Measurements from ENCODE around the gene VSTM2B. TPM values are rescaled to one million over a fixed set of nuclear protein-coding genes. Genes with fewer than 3 reads are reported as not detected.

The VSTM2B gene
- total RNA-seq, 4 donors from 2014 or later, result not detected

- Histone ChIP-seq H3K4me1 (no peaks in the 10 kb centered on the region), H3K27me3 (no peaks in the 10 kb centered on the region)
- intact Hi-C loops (cut with DNase I; ENCODE audit: low total_unique reads), result no loop called here
These were observed 37.8 kb downstream of the VSTM2B start for GRCh38 chr19:29563486-29564101.

GRCh38 chr19:29564574-29565005 lies 38.8 kb downstream of the VSTM2B start:
- Histone ChIP-seq H3K27me3 (no peaks in the 10 kb centered on the region), H3K9me3 (peaks cover 0 to 4% of the 10 kb centered on the region in 2 donors), H3K27ac (no peak overlapping the region), H3K4me3 (no peak overlapping the region), H3K4me1 (no peaks in the 10 kb centered on the region), H3K36me3 (no peaks in the 10 kb centered on the region)
- no peak for TF ChIP-seq POLR2A (IDR thresholded peaks at IDR 0.05)
- no peak for TF ChIP-seq CTCF (IDR thresholded peaks at IDR 0.05)
- no peak for DNase-seq
- intact Hi-C loops (cut with DNase I; ENCODE audit: low total_unique reads), result no loop called here

More at GRCh38 chr19:29563486-29564101, 37.8 kb downstream of the VSTM2B start:
- TF ChIP-seq POLR2A (IDR thresholded peaks at IDR 0.05) (no peak), CTCF (IDR thresholded peaks at IDR 0.05) (no peak)
- no peaks in the 10 kb centered on the region for H3K36me3 ChIP-seq
- H3K9me3 ChIP-seq, result peaks cover 0 to 8% of the 10 kb centered on the region in 2 donors
- DNase-seq, result no peak
- no peak overlapping the region for H3K4me3 ChIP-seq
- no peak overlapping the region for H3K27ac ChIP-seq

GRCh38 chr19:29565171-29565570 lies 39.4 kb downstream of the VSTM2B start:
- no peak for TF ChIP-seq CTCF (IDR thresholded peaks at IDR 0.05)
- no peak for TF ChIP-seq POLR2A (IDR thresholded peaks at IDR 0.05)
- H3K9me3 ChIP-seq, result no peaks in the 10 kb centered on the region
- H3K27ac ChIP-seq, result no peak overlapping the region
- no peaks in the 10 kb centered on the region for H3K36me3 ChIP-seq
- H3K4me1 ChIP-seq, result no peaks in the 10 kb centered on the region
- intact Hi-C loops (cut with DNase I; ENCODE audit: low total_unique reads), result no loop called here
- DNase-seq, result no peak
- no peak overlapping the region for H3K4me3 ChIP-seq
- no peaks in the 10 kb centered on the region for H3K27me3 ChIP-seq

- intact Hi-C loops (cut with DNase I; ENCODE audit: low total_unique reads), result no loop called here
- H3K27ac ChIP-seq, result no peak overlapping the region
- no peak overlapping the region for H3K4me3 ChIP-seq
- peaks cover 0 to 3% of the 10 kb centered on the region in 2 donors for H3K27me3 ChIP-seq
- H3K4me1 ChIP-seq, result no peaks in the 10 kb centered on the region
- no peak for TF ChIP-seq POLR2A (IDR thresholded peaks at IDR 0.05)
- TF ChIP-seq CTCF (IDR thresholded peaks at IDR 0.05), result no peak
- no peak for DNase-seq
- H3K36me3 ChIP-seq, result no peaks in the 10 kb centered on the region
- H3K9me3 ChIP-seq, result no peaks in the 10 kb centered on the region
These were observed 40.8 kb downstream of the VSTM2B start for GRCh38 chr19:29566496-29567054.

- Histone ChIP-seq H3K27me3 (peaks cover 0 to 3% of the 10 kb centered on the region in 2 donors), H3K27ac (no peak overlapping the region)
- TF ChIP-seq POLR2A (IDR thresholded peaks at IDR 0.05) (no peak), CTCF (IDR thresholded peaks at IDR 0.05) (no peak)
These were observed 41.6 kb downstream of the VSTM2B start for GRCh38 chr19:29567366-29567915.

More at GRCh38 chr19:29567366-29567915, 41.6 kb downstream of the VSTM2B start:
- Histone ChIP-seq H3K9me3 (no peaks in the 10 kb centered on the region), H3K36me3 (no peaks in the 10 kb centered on the region), H3K4me1 (no peaks in the 10 kb centered on the region), H3K4me3 (no peak overlapping the region)
- intact Hi-C loops (cut with DNase I; ENCODE audit: low total_unique reads), result no loop called here
- no peak for DNase-seq

Measured in uterus (tissue), 4 donors.